C4-2B (cell line): ENCODE data around the gene ABCG1.

Experiments used
- H3K27ac ChIP-seq: fragments of 450-650 bp; 2 replicates; pipeline ENCODE4 v1.5.1; 2017
- ZFX ChIP-seq: fragments of 450-650 bp; IDR thresholded peaks from 2 replicates; pipeline ENCODE4 v1.6.1; 2017
- TF ChIP-seq, protein P1 (sequence below): fragments of 450-650 bp; conservative IDR thresholded peaks from 2 replicates; pipeline ENCODE4 v1.5.1; 2017; ENCODE audit warnings: mild to moderate bottlenecking

The ABCG1 gene

GRCh38 chr21:42193131-42193671, 25.7 kb upstream of the ABCG1 start:
- H3K27ac ChIP-seq, result no peak overlapping the region
- TF ChIP-seq, protein P1, sequence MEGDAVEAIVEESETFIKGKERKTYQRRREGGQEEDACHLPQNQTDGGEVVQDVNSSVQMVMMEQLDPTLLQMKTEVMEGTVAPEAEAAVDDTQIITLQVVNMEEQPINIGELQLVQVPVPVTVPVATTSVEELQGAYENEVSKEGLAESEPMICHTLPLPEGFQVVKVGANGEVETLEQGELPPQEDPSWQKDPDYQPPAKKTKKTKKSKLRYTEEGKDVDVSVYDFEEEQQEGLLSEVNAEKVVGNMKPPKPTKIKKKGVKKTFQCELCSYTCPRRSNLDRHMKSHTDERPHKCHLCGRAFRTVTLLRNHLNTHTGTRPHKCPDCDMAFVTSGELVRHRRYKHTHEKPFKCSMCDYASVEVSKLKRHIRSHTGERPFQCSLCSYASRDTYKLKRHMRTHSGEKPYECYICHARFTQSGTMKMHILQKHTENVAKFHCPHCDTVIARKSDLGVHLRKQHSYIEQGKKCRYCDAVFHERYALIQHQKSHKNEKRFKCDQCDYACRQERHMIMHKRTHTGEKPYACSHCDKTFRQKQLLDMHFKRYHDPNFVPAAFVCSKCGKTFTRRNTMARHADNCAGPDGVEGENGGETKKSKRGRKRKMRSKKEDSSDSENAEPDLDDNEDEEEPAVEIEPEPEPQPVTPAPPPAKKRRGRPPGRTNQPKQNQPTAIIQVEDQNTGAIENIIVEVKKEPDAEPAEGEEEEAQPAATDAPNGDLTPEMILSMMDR, result no peak

DNA sequence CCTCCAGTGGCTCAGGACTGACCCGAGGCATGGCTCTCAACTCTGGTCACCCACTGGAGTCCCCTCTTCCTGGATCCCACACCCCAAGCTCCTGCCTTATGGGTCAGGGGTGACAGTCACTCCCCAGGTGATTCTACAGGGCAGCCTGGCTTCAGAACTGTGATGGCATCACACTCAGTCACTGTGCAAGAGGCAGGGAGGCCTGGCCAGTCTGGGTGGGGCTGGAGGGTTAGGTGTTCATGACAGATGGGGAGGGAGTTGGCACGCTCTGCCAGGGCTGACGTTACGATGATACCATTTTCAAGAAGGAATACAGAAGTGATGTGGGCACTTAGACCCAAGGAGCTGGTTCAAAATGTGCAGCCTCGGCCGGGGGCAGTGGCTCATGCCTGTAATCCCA, 25.2 kb upstream of the ABCG1 start:
- TF ChIP-seq, protein P1, result no peak
- TF ChIP-seq ZFX, result no peak
- no peak overlapping the region for H3K27ac ChIP-seq

DNA sequence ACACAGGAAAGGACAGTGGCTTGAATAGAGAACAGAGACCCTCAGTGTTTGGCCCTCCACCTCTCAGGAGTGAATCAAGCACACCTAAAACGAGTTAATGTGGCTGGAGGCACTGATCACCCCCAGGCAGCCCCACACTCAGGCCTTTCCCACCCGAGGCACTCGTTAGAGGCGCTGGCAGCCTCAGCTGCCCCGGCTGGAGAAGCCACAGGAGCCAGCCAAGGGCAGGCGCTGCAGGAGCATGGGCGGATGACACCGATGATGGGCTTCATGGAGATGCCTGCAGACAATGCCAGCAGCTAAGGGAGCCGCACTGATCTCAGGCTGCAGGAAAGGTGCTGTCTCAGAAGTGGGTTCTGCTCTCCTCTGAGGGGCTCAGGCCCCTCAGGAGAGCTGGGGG, 24.1 kb upstream of the ABCG1 start:
- H3K27ac ChIP-seq, result no peak overlapping the region
- TF ChIP-seq, protein P1, result no peak
- TF ChIP-seq ZFX, result no peak

GRCh38 chr21:42195378-42196031, 23.4 kb upstream of the ABCG1 start:
- TF ChIP-seq, protein P1, result no peak
- no peak for TF ChIP-seq ZFX
- H3K27ac ChIP-seq, result no peak overlapping the region

GRCh38 chr21:42198929-42199867, 19.7 kb upstream of the ABCG1 start:
- no peak overlapping the region for H3K27ac ChIP-seq

DNA sequence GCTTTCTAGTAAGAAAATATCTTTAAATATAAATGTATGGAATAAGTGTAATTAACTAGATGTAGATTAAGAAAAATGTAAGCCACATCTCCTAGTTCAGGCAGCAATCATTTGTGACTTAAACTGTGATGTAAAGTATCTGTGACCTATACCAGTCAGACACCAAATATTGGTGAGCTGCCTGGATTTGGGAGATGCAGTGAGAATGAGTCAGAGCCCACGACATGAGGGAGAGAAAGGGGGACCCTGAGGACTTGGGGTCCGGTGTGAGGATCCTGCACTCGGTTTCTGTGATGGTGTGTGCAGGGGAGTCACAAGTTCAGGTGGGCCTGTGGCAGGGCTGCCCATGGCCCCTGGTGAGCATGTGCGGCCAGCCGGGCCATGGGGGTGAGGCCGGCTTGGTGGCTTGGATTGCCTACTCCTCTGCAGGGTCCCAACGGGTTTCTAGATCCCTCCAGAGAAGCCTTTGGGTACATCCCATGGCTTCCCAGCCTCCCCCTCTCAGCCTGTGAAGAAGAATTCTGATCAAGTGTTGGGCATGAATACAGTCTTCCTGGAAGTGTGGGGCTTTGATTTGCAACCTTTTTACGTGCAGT, 19.0 kb upstream of the ABCG1 start:
- no peak overlapping the region for H3K27ac ChIP-seq
- TF ChIP-seq ZFX, result no peak
- TF ChIP-seq, protein P1, result no peak

More at GRCh38 chr21:42198929-42199867, 19.7 kb upstream of the ABCG1 start:
- TF ChIP-seq ZFX, result no peak
- TF ChIP-seq, protein P1, result no peak
